Gastroesophageal sphincter (tissue), 3 donors: ENCODE measurements around the gene WDR47.
A peak's percentile ranks its signal among the peaks of the same experiment; 100 is the strongest.

Experiments used
- EP300 ChIP-seq: sonication (generic); formaldehyde crosslinking; IDR thresholded peaks from one replicate; pipeline ENCODE4 v1.6.1; 2017; ENCODE audit warnings: antibody characterized with exemption, mild to moderate bottlenecking
- POLR2A ChIP-seq, 2 donors: fragments of 450-650 bp; IDR thresholded peaks; one replicate each; pipeline ENCODE4 v1.6.1; 2017; ENCODE audit warnings: antibody characterized with exemption in 2 of 2, mild to moderate bottlenecking in 2 of 2, moderate library complexity in 1 of 2
- POLR2AphosphoS5 ChIP-seq: sonication (generic); formaldehyde crosslinking; IDR thresholded peaks from one replicate; pipeline ENCODE4 v1.6.1; 2017; ENCODE audit warnings: antibody characterized with exemption
- TF ChIP-seq, protein P1 (sequence below), 4 experiments: fragments of 200-600 bp in 2 of 4; fragments of 450-650 bp in 2 of 4; sonication (generic) in 1 of 4; IDR thresholded peaks; one replicate each; pipeline ENCODE4 v1.5.1; 2017 to 2019; ENCODE audit warnings: antibody characterized with exemption in 4 of 4, mild to moderate bottlenecking in 2 of 4, moderate library complexity in 2 of 4

DNA sequence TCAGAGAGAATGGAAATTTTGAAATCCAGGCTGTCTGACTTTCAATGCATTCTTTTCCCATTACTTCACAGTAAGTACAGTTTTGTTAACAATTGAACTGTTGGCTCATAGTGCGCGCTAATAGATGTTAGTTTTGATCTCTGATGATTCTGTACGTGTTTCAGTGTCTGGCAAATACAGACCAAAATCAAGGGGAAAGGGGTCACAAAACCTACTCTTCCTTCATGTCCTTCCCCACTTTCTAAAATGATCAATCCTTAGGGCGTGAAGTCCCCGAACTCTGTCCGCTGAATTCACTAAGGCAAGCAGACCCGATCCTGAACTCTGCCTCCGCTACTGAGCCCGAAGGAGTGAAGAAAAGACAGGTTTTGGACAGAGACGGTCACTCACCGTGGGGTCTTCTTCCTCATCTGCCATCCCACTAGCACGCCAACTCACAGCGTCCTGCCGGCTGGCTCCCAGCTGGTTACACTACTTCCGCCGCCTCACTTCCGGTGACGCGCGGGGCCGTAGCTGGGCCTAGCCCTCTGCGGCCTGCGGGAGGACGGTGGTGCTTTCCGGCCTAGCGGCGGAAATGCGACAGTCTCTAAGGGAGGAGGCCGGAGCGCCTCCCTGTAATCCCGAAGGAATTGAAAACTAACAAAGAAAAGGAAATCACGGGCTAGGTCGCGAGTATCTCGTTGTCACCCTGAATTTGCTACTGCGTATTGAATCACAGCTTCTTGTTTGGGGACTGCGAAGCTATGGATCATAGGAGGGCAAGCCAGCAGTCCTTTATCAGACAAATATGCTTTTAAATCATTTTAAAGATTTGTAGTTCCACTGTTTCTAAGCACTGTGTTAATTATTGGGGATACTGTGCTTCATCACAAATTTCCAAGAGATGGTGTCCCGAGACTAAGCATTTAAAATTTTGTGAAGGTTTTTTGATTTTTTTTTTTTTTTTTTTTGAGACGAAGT, 33.9 kb upstream of the WDR47 start, which contains the start of gene TAF13:
- TF ChIP-seq, protein P1, sequence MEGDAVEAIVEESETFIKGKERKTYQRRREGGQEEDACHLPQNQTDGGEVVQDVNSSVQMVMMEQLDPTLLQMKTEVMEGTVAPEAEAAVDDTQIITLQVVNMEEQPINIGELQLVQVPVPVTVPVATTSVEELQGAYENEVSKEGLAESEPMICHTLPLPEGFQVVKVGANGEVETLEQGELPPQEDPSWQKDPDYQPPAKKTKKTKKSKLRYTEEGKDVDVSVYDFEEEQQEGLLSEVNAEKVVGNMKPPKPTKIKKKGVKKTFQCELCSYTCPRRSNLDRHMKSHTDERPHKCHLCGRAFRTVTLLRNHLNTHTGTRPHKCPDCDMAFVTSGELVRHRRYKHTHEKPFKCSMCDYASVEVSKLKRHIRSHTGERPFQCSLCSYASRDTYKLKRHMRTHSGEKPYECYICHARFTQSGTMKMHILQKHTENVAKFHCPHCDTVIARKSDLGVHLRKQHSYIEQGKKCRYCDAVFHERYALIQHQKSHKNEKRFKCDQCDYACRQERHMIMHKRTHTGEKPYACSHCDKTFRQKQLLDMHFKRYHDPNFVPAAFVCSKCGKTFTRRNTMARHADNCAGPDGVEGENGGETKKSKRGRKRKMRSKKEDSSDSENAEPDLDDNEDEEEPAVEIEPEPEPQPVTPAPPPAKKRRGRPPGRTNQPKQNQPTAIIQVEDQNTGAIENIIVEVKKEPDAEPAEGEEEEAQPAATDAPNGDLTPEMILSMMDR (IDR thresholded peaks at IDR 0.05): peak in 3 of 4 experiments; percentile 45 to 82 (median 81)
- TF ChIP-seq POLR2A (IDR thresholded peaks at IDR 0.05) (peak; percentile 94 to 95), POLR2AphosphoS5 (peak; percentile 99), EP300 (no peak)
